BE2C (cell line): ENCODE data around the gene HOXB7.

Experiments used
- DNase-seq: peaks from one replicate; pipeline ENCODE4 v3.0.0-alpha.2; 2020
- H3K27me3 ChIP-seq: fragments of 250-450 bp; sonication (Bioruptor Pico); 2 replicates; pipeline ENCODE4 v1.5.1; 2020; ENCODE audit warnings: mild to moderate bottlenecking
- H3K36me3 ChIP-seq: fragments of 250-450 bp; sonication (Bioruptor Pico); 2 replicates; pipeline ENCODE4 v1.5.1; 2020; ENCODE audit warnings: mild to moderate bottlenecking
- H3K4me1 ChIP-seq: fragments of 250-450 bp; sonication (Bioruptor Pico); 2 replicates; pipeline ENCODE4 v1.5.1; 2020
- H3K4me3 ChIP-seq: 2 replicates; pipeline ENCODE4 v1.5.1; 2011; ENCODE audit warnings: low read depth, low read length
- H3K9me3 ChIP-seq: fragments of 250-450 bp; sonication (Bioruptor Pico); 2 replicates; pipeline ENCODE4 v1.5.1; 2020
- CTCF ChIP-seq: IDR thresholded peaks from 2 replicates; pipeline ENCODE4 v1.5.1; 2012; ENCODE audit warnings: mild to moderate bottlenecking, low read depth, low read length

Gene HOXB7

GRCh38 chr17:48642843-48643696 is 32.3 kb upstream of the HOXB7 start:
- H3K4me3 ChIP-seq = no peak overlapping the region
- no peak for DNase-seq
- no peaks in the 10 kb centered on the region for H3K4me1 ChIP-seq
- H3K9me3 ChIP-seq = no peaks in the 10 kb centered on the region
- no peaks in the 10 kb centered on the region for H3K36me3 ChIP-seq
- H3K27me3 ChIP-seq = peaks cover 100% of the 10 kb centered on the region
- TF ChIP-seq CTCF = no peak

- DNase-seq = no peak
- no peak for TF ChIP-seq CTCF
- Histone ChIP-seq H3K4me1 (no peaks in the 10 kb centered on the region), H3K27me3 (peaks cover 100% of the 10 kb centered on the region), H3K4me3 (no peak overlapping the region), H3K36me3 (no peaks in the 10 kb centered on the region), H3K9me3 (no peaks in the 10 kb centered on the region)
Observed at GRCh38 chr17:48642059-48642842, 31.4 kb upstream of the HOXB7 start.

- Histone ChIP-seq H3K27me3 (peaks cover 100% of the 10 kb centered on the region), H3K9me3 (no peaks in the 10 kb centered on the region), H3K36me3 (no peaks in the 10 kb centered on the region), H3K4me1 (no peaks in the 10 kb centered on the region), H3K4me3 (no peak overlapping the region)
- TF ChIP-seq CTCF = no peak
- no peak for DNase-seq
Observed at GRCh38 chr17:48641541-48642058, 30.8 kb upstream of the HOXB7 start.

- Histone ChIP-seq H3K36me3 (no peaks in the 10 kb centered on the region), H3K27me3 (peaks cover 100% of the 10 kb centered on the region), H3K4me3 (no peak overlapping the region), H3K4me1 (no peaks in the 10 kb centered on the region), H3K9me3 (no peaks in the 10 kb centered on the region)
- TF ChIP-seq CTCF = no peak
- DNase-seq = no peak
Observed at GRCh38 chr17:48640858-48641180, 30.0 kb upstream of the HOXB7 start.

GRCh38 chr17:48639982-48640857 is 29.4 kb upstream of the HOXB7 start:
- H3K36me3 ChIP-seq = no peaks in the 10 kb centered on the region
- no peak for DNase-seq
- no peaks in the 10 kb centered on the region for H3K4me1 ChIP-seq
- H3K9me3 ChIP-seq = no peaks in the 10 kb centered on the region
- H3K27me3 ChIP-seq = peaks cover 100% of the 10 kb centered on the region
- H3K4me3 ChIP-seq = no peak overlapping the region
- no peak for TF ChIP-seq CTCF
